NCI-H2227 treated with DMSO at 0.1 percent for 48 hours (cell line): ENCODE results near the gene MTA1.

ENCODE experiments used
- DNase-seq: peaks from one replicate; lab custom pipeline; 2025; lab: John Stamatoyannopoulos, UW

The MTA1 gene

GRCh38 chr14:105499256-105500035 lies 79.8 kb downstream of the MTA1 start:
- DNase-seq, result no peak

- no peak for DNase-seq
These were observed 80.6 kb downstream of the MTA1 start for GRCh38 chr14:105500036-105500725.

- DNase-seq, result no peak
These were observed 81.1 kb downstream of the MTA1 start for GRCh38 chr14:105500726-105501101.

- no peak for DNase-seq
These were observed 82.1 kb downstream of the MTA1 start for GRCh38 chr14:105501504-105502291.

- no peak for DNase-seq
These were observed 83.0 kb downstream of the MTA1 start for GRCh38 chr14:105502446-105503295.

- no peak for DNase-seq
These were observed 83.6 kb downstream of the MTA1 start for GRCh38 chr14:105503296-105503640.

GRCh38 chr14:105503935-105504692 lies 84.5 kb downstream of the MTA1 start:
- no peak for DNase-seq

GRCh38 chr14:105505101-105505500 lies 85.5 kb downstream of the MTA1 start:
- no peak for DNase-seq

- DNase-seq, result no peak
These were observed 87.6 kb downstream of the MTA1 start for GRCh38 chr14:105507247-105507646.

- no peak for DNase-seq
These were observed 88.4 kb downstream of the MTA1 start for GRCh38 chr14:105508069-105508468.

- no peak for DNase-seq
These were observed 89.0 kb downstream of the MTA1 start for GRCh38 chr14:105508601-105509000.

GRCh38 chr14:105517096-105517495 lies 97.5 kb downstream of the MTA1 start:
- DNase-seq, result no peak

- DNase-seq, result no peak
These were observed 100.5 kb downstream of the MTA1 start for GRCh38 chr14:105519946-105520698.
